SK-N-SH treated with all-trans-retinoic acid at 6 μM for 48 hours (cell line): ENCODE measurements around the gene MYO1B.

Experiments used
- ATAC-seq: fragments of 200-7000 bp; cut with Tn5 transposase; 3 replicates; pipeline ENCODE4 v1.9.1; 2020; ENCODE audit warnings: mild to moderate bottlenecking, moderate library complexity
- ARNTL ChIP-seq: fragments of 450-650 bp; formaldehyde crosslinking; IDR thresholded peaks from 2 replicates; pipeline ENCODE4 v1.5.0; 2020; ENCODE audit warnings: low read depth, mild to moderate bottlenecking, moderate library complexity, borderline replicate concordance
- BACH2 ChIP-seq: fragments of 250-450 bp; sonication (Bioruptor Pico); IDR thresholded peaks from 2 replicates; pipeline ENCODE4 v1.9.0; 2021; ENCODE audit warnings: mild to moderate bottlenecking, borderline replicate concordance
- CREB5 ChIP-seq: fragments of 250-450 bp; sonication (Bioruptor Pico); IDR thresholded peaks from 2 replicates; pipeline ENCODE4 v1.5.1; 2020; ENCODE audit warnings: low read depth, mild to moderate bottlenecking, moderate library complexity
- CSDC2 ChIP-seq: fragments of 250-450 bp; sonication (Bioruptor Pico); IDR thresholded peaks from 2 replicates; pipeline ENCODE4 v1.5.0; 2020; ENCODE audit warnings: mild to moderate bottlenecking, moderate library complexity
- CSRNP3 ChIP-seq: fragments of 250-450 bp; sonication (Bioruptor Pico); IDR thresholded peaks from 2 replicates; pipeline ENCODE4 v1.5.1; 2021; ENCODE audit warnings: mild to moderate bottlenecking, moderate library complexity
- ESRRG ChIP-seq: fragments of 250-450 bp; sonication (Bioruptor Pico); IDR thresholded peaks from 2 replicates; pipeline ENCODE4 v1.6.1; 2021; ENCODE audit warnings: mild to moderate bottlenecking
- GLIS3 ChIP-seq: fragments of 250-450 bp; sonication (Bioruptor Pico); IDR thresholded peaks from 2 replicates; pipeline ENCODE4 v1.5.0; 2020; ENCODE audit warnings: mild to moderate bottlenecking, moderate library complexity
- ISL1 ChIP-seq: fragments of 250-450 bp; sonication (Bioruptor Pico); IDR thresholded peaks from 2 replicates; pipeline ENCODE4 v2.1.2; 2022; ENCODE audit warnings: mild to moderate bottlenecking, moderate library complexity
- OSR1 ChIP-seq: fragments of 250-450 bp; sonication (Bioruptor Pico); IDR thresholded peaks from 2 replicates; pipeline ENCODE4 v1.8.0; 2022; ENCODE audit warnings: moderate library complexity, mild to moderate bottlenecking, inconsistent platforms
- PATZ1 ChIP-seq: fragments of 250-450 bp; sonication (Bioruptor Pico); IDR thresholded peaks from 2 replicates; pipeline ENCODE4 v1.8.0; 2020; ENCODE audit warnings: mild to moderate bottlenecking, moderate library complexity, borderline replicate concordance
- POU6F1 ChIP-seq: fragments of 250-450 bp; sonication (Bioruptor Pico); IDR thresholded peaks from 2 replicates; pipeline ENCODE4 v1.8.0; 2021; ENCODE audit warnings: low read depth, mild to moderate bottlenecking, moderate library complexity, borderline replicate concordance
- PPARA ChIP-seq: fragments of 250-450 bp; sonication (Bioruptor Pico); IDR thresholded peaks from 2 replicates; pipeline ENCODE4 v1.5.0; 2020; ENCODE audit warnings: mild to moderate bottlenecking, borderline replicate concordance
- RARB ChIP-seq: fragments of 250-450 bp; sonication (Bioruptor Pico); IDR thresholded peaks from 2 replicates; pipeline ENCODE4 v1.8.0; 2021; ENCODE audit warnings: mild to moderate bottlenecking, moderate library complexity
- SNAI2 ChIP-seq: fragments of 250-450 bp; sonication (Bioruptor Pico); IDR thresholded peaks from 2 replicates; pipeline ENCODE4 v1.5.0; 2020; ENCODE audit warnings: mild to moderate bottlenecking, moderate library complexity
- TOX ChIP-seq: fragments of 250-450 bp; sonication (Bioruptor Pico); IDR thresholded peaks from 2 replicates; pipeline ENCODE4 v1.8.0; 2021; ENCODE audit warnings: mild to moderate bottlenecking, moderate library complexity, borderline replicate concordance
- TSHZ2 ChIP-seq: fragments of 250-450 bp; sonication (Bioruptor Pico); IDR thresholded peaks from 2 replicates; pipeline ENCODE4 v1.5.0; 2020; ENCODE audit warnings: mild to moderate bottlenecking, moderate library complexity
- ZC3H10 ChIP-seq: fragments of 250-450 bp; sonication (Bioruptor Pico); IDR thresholded peaks from 2 replicates; pipeline ENCODE4 v1.5.1; 2021; ENCODE audit warnings: mild to moderate bottlenecking, moderate library complexity
- ZFP3 ChIP-seq: fragments of 250-450 bp; sonication (Bioruptor Pico); IDR thresholded peaks from 2 replicates; pipeline ENCODE4 v1.5.0; 2020; ENCODE audit warnings: mild to moderate bottlenecking, moderate library complexity
- ZFP30 ChIP-seq: fragments of 450-650 bp; formaldehyde crosslinking; IDR thresholded peaks from 2 replicates; pipeline ENCODE4 v1.5.0; 2022; ENCODE audit warnings: mild to moderate bottlenecking, moderate library complexity
- ZNF565 ChIP-seq: fragments of 450-650 bp; formaldehyde crosslinking; conservative IDR thresholded peaks from 2 replicates; pipeline ENCODE4 v1.5.0; 2020; ENCODE audit warnings: low read depth, mild to moderate bottlenecking, moderate library complexity
- ZNF70 ChIP-seq: fragments of 450-650 bp; formaldehyde crosslinking; IDR thresholded peaks from 2 replicates; pipeline ENCODE4 v1.5.0; 2020; ENCODE audit warnings: mild to moderate bottlenecking, moderate library complexity
- ZNF8 ChIP-seq: fragments of 450-650 bp; formaldehyde crosslinking; IDR thresholded peaks from 2 replicates; pipeline ENCODE4 v1.5.0; 2020; ENCODE audit warnings: mild to moderate bottlenecking, moderate library complexity

MYO1B gene

GRCh38 chr2:191441496-191442214, 196.5 kb downstream of the MYO1B start:
- ATAC-seq: no peak
- no peak for TF ChIP-seq OSR1
- no peak for TF ChIP-seq ZNF70 (CRISPR knock-in tag)
- no peak for TF ChIP-seq BACH2
- TF ChIP-seq CSDC2 (CRISPR knock-in tag): no peak
- no peak for TF ChIP-seq ZFP3 (CRISPR knock-in tag)
- no peak for TF ChIP-seq GLIS3 (CRISPR knock-in tag)
- no peak for TF ChIP-seq ISL1 (CRISPR knock-in tag)
- TF ChIP-seq ZC3H10 (CRISPR knock-in tag): no peak
- TF ChIP-seq ZNF8 (CRISPR knock-in tag): no peak
- no peak for TF ChIP-seq CREB5 (CRISPR knock-in tag)
- no peak for TF ChIP-seq TOX (CRISPR knock-in tag)
- TF ChIP-seq CSRNP3 (CRISPR knock-in tag): no peak
- no peak for TF ChIP-seq ZFP30 (CRISPR knock-in tag)
- no peak for TF ChIP-seq PPARA
- no peak for TF ChIP-seq ESRRG (CRISPR knock-in tag)

- ATAC-seq: no peak
- TF ChIP-seq SNAI2: no peak
- no peak for TF ChIP-seq ZFP30 (CRISPR knock-in tag)
- TF ChIP-seq PPARA: no peak
- no peak for TF ChIP-seq ZNF70 (CRISPR knock-in tag)
- TF ChIP-seq BACH2: no peak
- TF ChIP-seq ZC3H10 (CRISPR knock-in tag): no peak
- no peak for TF ChIP-seq TOX (CRISPR knock-in tag)
- TF ChIP-seq POU6F1 (CRISPR knock-in tag): no peak
- no peak for TF ChIP-seq CSRNP3 (CRISPR knock-in tag)
- no peak for TF ChIP-seq ZFP3 (CRISPR knock-in tag)
- TF ChIP-seq OSR1: no peak
- no peak for TF ChIP-seq ARNTL (CRISPR knock-in tag)
- no peak for TF ChIP-seq TSHZ2
- no peak for TF ChIP-seq ISL1 (CRISPR knock-in tag)
- no peak for TF ChIP-seq ESRRG (CRISPR knock-in tag)
- TF ChIP-seq RARB (CRISPR knock-in tag): no peak
- no peak for TF ChIP-seq ZNF565
- TF ChIP-seq ZNF8 (CRISPR knock-in tag): no peak
Observed at GRCh38 chr2:191443446-191443845, 198.2 kb downstream of the MYO1B start.

- no peak for ATAC-seq
- TF ChIP-seq TSHZ2 (no peak), PATZ1 (no peak), ZNF8 (CRISPR knock-in tag) (no peak), BACH2 (no peak)
- TF ChIP-seq, all 23 proteins: peak for 0
Observed at GRCh38 chr2:191446910-191447309, 201.7 kb downstream of the MYO1B start.
